Fibroblast of skin of right quadriceps (primary cell): ENCODE results near the gene PTPRU.

Experiments
- DNase-seq: peaks from one replicate; pipeline ENCODE4 v3.0.0-alpha.2; 2013

PTPRU gene

GRCh38 chr1:29270929-29271521 is 34.7 kb downstream of the PTPRU start:
- no peak for DNase-seq

GRCh38 chr1:29271724-29272123 is 35.4 kb downstream of the PTPRU start:
- DNase-seq, result peak; percentile 86

DNA sequence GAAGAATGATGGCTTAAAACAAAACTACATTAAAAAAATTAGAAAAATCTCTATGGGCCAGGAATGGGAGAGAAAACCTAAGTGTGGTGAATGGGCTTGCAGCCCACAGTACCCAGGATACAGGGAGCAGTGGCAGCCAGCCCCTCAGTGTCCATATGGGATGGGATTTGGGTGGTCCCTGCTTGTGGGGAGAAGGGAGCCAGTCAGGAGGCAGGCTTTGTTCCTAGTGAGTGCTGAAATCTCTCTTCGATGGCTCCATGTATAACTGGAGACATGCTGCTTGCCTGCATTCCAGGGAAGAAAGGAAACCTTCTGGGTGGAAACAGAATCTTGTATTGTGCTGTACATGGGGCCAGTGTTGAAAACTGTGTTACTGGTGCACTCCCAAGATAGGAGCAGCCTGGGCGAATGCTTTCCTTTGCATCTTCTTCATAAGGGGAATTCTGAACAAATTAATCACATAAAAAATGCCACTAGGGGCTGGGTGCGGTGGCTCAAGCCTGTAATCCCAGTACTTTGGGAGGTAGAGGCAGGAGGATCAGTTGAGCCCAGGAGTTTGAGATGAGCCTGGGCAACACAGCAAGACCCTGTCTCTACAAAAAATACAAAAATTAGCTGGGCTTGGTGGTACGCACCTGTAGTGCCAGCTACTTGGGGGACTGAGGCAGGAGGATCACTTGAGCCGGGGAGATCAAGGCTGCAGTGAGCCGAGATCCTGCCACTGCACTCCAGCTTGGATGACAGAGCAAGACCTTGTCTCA is 36.0 kb downstream of the PTPRU start:
- no peak for DNase-seq

DNA sequence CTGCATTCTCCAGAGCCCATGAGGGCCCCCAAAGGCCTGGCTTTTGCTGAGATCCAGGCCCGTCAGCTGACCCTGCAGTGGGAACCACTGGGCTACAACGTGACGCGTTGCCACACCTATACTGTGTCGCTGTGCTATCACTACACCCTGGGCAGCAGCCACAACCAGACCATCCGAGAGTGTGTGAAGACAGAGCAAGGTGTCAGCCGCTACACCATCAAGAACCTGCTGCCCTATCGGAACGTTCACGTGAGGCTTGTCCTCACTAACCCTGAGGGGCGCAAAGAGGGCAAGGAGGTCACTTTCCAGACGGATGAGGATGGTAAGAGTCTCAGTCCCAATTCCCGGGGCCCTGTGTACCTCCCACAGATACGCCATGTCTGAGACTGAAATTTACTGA is 39.1 kb downstream of the PTPRU start:
- no peak for DNase-seq

DNA sequence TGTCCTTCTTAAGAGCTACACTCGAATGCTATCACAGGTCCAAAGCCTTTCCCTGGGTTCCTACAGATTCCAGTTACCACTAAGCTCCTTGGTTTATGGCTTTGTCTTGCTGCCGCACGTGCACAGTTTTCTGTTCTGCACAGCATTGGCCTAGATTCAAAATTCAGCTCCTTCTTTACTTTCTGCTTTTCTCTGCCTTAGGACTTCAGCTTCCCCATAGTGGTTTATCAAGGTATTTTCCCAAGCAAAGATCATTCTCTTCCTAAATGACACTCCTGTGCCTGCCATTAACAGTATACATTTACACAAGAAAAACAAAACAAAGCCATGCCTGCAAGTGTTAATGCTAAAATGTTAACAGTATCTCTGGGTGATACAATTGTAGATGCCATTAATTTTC is 41.8 kb downstream of the PTPRU start:
- no peak for DNase-seq

GRCh38 chr1:29279406-29279805 is 43.1 kb downstream of the PTPRU start:
- DNase-seq, result no peak

DNA sequence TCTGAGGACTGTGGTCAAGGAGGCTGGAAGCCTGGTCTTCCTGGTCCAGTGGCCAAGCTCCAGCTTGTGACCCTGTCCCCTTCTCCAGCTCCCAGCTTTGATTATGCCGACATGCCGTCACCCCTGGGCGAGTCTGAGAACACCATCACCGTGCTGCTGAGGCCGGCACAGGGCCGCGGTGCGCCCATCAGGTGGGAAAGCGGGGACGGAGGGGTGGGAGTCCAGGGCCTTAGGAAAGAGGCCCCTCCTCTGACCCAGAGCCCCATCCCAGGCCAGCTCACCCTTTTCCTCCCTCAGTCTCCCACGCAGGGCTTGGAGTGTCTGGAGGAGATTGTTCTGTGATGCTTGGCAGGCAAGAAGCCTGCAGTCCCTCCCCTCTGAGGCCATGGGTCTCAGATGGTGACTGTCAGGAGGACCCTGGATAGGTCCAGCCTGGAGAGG is 43.6 kb downstream of the PTPRU start:
- no peak for DNase-seq

DNA sequence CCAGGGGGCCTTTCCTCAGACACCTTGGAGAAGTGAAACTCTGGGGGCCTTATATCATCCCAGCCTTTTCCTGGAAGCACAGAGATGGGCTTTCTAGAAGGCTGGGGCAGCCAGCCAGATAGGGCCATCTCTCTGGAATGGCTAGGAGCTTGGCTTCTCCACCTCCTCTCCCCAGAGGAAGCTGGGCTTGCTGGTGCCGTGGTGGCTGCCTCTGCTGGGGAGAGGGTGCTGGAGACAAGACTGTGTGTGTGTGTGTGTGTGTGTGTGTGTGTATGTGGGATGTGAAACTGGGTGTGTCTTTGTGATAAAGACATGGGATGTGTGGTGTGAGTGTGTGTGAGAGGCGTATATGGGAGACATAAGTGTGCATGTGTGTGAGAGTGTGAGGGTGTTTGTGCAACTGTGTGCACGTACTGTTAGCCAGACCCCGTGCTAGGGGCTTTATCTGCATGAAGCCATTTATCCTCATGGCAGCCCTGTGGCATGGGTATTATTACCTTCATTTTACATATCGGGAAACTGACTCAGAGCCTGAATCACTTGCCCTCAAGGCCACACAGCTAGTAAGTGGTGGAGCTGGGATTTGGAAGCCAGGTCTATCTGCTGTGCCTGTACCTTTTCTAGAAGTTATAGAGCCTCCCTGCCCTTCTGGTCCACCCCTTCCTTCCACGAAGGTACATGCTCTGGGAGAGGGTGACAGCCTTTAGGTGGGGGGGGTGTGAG is 44.2 kb downstream of the PTPRU start:
- DNase-seq, result peak; percentile 56

DNA sequence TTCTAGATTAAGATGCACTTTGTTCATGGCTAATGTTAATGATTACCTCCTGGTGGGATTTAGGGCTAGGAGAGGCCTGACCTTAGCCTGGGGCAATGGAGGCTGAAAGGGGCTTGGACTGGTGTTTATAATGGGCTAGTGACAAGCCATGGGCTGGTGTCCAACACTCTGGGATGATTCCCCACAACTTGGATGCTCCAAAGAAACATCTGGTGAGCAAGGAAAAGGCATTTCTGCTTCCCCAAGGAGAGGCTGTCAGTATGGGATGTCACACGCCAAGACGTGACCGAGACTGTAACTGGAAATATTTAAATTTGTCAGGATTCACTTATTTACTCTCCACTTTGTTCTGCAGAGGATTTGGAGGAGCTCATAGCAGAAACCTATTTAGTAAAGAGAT is 45.2 kb downstream of the PTPRU start:
- no peak for DNase-seq

DNA sequence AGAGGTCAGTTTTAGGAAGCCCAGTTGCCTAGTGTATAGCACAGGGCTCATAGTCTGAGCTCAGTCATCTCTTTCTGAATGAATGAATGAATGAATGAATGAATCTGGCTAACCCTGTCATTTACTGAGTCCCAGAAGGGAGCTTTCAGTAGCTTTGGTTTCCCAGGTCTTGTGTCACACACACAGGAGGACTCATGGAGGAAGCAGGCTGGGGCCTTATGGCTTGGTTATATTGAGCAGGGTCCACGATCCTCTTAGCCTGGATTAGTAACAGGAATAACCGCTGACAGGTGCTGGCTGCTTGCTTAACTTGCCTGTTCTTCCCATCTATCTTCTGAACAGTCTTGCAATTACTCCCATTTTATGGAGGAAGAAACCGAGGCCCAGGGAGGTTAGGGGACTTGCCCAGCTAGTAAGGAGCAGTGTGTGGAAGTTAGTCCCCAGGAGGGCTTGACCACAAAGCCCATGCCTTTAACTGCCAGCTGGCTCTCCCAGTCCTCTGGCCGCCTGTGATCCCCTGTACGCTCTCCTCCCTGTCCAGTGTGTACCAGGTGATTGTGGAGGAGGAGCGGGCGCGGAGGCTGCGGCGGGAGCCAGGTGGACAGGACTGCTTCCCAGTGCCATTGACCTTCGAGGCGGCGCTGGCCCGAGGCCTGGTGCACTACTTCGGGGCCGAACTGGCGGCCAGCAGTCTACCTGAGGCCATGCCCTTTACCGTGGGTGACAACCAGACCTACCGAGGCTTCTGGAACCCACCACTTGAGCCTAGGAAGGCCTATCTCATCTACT is 46.0 kb downstream of the PTPRU start:
- no peak for DNase-seq

DNA sequence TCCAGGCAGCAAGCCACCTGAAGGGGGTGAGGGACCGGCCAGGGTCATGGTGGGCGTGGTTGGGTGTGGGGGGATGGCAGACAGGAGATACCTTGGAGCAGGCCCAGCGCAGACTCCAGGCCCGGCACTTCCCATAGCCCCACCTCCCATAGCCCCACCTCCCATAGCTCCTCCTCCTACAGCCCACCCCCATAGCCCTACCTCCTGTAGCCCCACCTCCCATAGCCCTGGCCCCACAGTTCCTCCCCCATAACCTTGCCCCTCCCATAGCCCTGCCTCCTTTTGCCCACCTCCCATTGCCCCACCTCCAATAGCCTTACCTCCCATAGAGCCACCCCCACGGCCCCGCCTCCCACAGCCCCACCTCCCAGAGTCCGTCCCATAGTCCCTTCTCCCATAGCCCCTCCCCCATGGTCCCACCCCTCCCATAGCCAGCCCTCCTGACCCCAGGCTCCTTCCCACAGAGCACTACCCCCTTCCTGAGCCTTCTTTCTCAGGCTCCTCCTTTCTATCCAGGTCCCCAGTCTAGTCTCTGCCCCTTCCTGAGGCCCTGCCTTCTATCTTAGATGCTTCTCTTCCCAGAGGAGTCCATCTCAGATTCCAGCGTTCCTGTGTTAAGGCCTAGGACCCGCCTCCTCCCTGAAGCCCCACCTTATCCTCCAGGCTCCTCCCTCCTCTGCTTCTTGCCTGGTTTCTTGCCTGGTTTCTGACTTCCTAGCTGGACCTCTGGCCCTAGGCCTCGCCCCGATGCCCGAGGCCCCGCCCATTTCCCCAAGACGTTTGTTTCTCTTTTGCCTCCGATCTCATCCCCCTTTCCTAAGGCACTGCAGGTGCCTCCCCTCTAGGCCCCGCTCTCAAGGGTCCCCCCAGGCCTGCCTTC is 46.8 kb downstream of the PTPRU start:
- peak; percentile 82 for DNase-seq

- DNase-seq, result no peak
These were observed 47.5 kb downstream of the PTPRU start for GRCh38 chr1:29283804-29284195.

DNA sequence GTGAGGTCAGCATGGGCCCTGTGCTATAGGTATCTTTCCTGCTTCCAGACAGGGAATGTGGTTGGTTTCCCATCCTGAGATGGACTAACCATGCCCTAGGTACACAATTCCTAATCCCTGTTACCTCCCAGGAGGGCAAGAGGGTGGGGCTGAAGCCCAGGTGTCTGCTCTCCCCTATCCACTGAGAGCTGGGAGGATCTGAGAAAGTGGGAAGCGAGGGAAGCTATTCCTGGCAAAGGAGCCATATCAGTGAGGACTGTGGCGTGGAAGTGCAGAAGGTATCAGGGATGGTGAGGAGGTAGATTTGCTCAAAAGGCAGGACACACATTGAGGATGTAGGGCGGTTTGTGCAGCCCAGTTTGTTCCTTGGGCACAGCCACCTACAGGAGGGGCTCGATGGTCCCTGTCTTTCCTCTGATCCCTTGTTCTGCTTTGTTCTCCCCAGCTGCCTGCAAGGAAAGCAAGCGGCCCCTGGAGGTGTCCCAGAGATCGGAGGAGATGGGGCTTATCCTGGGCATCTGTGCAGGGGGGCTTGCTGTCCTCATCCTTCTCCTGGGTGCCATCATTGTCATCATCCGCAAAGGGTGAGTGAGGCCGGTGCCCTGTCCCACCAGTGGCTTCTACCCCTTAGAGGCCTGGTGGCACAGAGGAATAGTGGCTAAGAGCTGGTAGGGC is 48.1 kb downstream of the PTPRU start:
- DNase-seq, result no peak

GRCh38 chr1:29284961-29285560 is 48.7 kb downstream of the PTPRU start:
- no peak for DNase-seq

DNA sequence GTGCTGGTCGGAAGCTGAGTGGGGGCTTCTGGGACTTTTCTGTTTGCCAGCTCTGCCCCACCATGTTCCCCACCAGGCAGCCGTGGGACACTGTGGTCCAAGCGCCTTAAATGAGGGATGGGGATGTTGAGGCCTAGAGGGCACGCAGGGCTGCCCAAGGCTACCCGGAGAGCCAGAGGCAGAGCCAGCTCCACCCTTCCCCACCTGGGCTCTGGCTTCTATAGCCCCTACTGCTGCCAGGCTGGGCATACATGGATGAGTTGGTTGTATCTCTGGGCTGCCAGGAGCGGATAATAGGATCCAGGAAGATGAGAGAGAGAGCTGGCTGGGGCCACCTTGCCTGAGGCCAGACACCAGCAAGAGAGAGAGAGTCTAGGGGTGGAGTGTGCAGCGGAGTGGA is 49.4 kb downstream of the PTPRU start:
- no peak for DNase-seq

DNA sequence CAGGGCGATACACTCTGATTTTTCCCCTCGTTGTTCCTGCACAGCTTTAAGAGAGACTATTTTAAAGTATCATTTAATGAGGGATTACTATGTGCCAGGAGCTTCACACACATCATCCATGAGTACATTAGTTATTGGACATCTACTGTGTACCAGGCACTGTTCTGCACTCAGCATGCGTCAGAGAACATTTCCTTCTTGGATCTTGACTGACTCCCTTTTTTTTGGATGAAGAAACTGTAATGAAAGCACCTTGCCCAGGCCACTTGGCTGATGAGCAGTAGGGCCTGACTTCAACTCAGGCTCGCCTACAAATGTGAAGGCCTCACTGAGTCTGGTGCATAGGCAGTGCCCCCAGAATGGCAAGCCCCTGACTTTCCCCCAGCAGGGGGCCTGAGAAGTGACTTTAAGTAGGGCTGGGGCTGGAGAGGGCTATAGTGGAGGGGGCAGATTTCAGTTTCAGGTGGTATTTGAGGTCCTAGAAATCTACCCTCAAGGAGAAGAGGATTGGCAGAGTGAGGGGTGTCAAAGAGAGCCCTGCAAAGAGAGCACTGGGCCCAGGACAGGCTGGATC is 50.0 kb downstream of the PTPRU start:
- no peak for DNase-seq

DNA sequence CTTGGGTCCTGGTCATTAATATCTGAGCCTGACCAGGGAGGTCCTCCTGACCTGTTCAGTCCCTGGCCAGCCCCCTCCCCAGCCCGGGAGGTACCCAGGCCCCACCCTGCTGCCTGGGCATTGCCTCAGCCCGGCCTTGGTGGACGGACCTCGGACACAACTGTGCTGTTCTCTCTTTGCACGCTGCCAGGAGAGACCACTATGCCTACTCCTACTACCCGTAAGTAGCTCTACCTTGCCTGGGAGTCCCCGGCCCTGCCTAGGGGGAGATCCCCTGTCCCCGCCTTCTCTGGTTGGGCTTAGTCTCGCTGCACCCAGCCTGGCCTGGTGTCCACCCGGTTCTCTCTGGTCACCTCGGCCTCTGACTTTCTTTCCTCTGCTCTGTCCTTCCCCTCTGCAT is 53.2 kb downstream of the PTPRU start:
- DNase-seq, result no peak

DNA sequence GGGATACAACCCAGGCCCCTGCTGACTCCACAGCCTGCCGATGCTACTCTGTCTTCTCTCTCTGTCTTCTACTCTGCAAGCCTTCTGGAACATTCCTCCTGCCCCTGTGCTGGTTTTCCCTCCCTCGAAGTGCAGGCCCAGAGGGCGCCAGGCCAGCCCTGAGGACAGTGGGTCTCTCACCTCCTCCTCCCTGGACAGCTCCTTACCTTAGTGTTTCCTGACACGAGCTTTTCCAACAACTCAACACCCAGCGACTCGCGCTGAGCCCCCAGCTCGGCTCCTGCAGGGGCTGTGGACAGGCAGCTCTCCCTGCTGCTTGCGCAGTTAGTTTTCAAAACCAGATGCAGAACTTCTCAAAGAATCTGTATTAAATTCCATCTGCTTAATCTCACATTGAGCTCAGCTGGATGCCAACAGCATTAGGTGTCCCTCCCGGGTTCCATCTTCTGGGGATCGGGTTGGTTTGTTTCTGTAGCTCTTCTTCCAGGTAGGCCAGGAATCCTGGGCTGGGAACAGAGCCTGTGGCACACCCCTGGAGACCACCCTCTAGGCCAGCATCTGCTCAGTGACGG is 54.2 kb downstream of the PTPRU start:
- DNase-seq, result peak; percentile 71

DNA sequence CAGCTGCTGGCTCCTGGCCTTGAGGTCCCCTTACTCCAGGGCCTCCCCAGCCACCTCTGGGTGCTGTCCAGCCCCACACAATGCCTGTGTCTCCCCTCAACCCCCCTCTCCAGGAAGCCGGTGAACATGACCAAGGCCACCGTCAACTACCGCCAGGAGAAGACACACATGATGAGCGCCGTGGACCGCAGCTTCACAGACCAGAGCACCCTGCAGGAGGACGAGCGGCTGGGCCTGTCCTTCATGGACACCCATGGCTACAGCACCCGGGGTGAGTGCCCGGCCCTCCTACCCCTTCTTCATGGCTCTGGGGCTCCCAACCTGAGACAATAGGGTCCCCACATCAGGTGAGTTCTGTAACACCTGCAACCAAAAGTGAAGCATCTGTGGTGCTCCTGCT is 55.4 kb downstream of the PTPRU start:
- DNase-seq, result no peak

DNA sequence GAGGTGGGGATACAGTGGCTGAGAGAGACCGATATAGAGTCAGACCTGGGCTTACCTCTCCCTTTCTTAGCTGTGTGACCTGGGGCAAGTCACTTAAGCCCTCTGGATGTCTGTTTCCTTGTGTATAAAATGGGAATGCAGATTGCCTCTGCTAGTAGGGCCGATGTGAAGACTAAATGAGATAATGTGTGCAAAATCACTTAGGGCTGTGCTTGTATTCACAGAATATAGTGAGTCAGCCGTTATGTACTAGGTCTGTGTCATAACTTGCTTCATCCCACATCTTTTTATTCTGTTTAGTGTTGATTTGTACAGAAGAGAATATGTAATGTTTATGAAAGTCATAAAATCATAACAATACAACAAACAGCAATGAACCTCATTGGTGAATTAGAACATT is 56.0 kb downstream of the PTPRU start:
- DNase-seq, result no peak

DNA sequence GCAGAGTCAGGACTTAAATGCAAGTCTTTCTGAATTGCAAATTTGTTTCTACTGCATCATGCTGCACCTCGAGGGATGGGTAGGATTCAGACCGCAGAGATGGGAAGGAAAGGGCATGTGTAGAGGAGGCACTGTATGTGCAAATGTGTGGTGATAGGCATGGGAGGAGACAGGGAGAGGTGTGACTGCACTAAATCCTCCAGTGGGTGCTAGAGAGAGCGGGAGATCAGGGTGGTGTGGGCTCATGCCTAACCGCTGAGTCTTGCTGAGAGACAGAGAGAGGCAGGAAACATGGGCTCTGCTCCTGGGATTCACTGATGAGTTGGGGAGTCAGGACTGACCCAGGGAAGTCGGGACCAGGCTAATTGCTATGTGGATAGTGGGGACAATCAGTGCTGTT is 61.1 kb downstream of the PTPRU start:
- DNase-seq, result no peak
